ENCODE results near the gene DNM3. TPM values are rescaled to one million over a fixed set of nuclear protein-coding genes. Genes with fewer than 3 reads are reported as not detected.

DNM3 gene
- total and polyA plus RNA-seq, 2 experiments from 2014 or later = 5.2 to 12.2 TPM

DNA sequence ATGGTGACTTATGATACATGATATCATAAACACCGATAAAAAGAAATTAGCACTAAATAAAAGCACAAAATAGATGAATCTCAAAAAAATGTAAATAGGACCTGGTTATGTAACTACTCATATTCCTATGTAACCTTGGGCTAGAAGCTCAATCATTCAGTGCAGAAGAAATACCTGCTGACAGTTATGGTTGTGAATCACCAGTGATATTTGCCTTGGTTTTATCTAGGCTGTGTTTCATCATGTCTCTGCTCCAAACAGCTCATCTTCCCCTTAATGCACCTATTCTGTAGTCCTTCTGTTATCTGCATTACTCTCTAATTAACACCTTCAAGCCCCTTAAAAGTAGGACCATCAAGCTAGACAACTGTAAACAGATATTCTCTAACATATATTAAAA, 618.9 kb downstream of the DNM3 start:
- no peak overlapping the region for H3K4me3 ChIP-seq
- H3K9me2 ChIP-seq (ENCODE audit: insufficient read depth) = peaks cover 7% of the 10 kb centered on the region; the same call in 1 of the 2 replicates
- H3K4me1 Mint-ChIP-seq = peaks cover 3% of the 10 kb centered on the region
- no peak overlapping the region for H3K4me2 ChIP-seq
- no peaks in the 10 kb centered on the region for H3K79me2 ChIP-seq (replicated peaks; ENCODE audit: insufficient read depth)
- no peaks in the 10 kb centered on the region for H3K4me1 ChIP-seq (ENCODE audit: insufficient read depth)
- no peak for TF ChIP-seq EZH2 (IDR thresholded peaks at IDR 0.05; ENCODE audit: low read depth, unreplicated experiment)
- no peak for TF ChIP-seq ZNF462 (CRISPR knock-in tag; IDR thresholded peaks at IDR 0.05)
- no peak for TF ChIP-seq EZH2phosphoT487 (IDR thresholded peaks at IDR 0.05; ENCODE audit: unreplicated experiment)
- no peak for TF ChIP-seq ZNF331 (CRISPR knock-in tag; IDR thresholded peaks at IDR 0.05; ENCODE audit: low read depth)
- no peak for TF ChIP-seq CREB1 (CRISPR knock-in tag; IDR thresholded peaks at IDR 0.05; ENCODE audit: low read depth)
- no peak for TF ChIP-seq ZNF114 (CRISPR knock-in tag; IDR thresholded peaks at IDR 0.05)
- no peak for TF ChIP-seq NANOG (IDR thresholded peaks at IDR 0.05; ENCODE audit: borderline replicate concordance)
- TF ChIP-seq REST (IDR thresholded peaks at IDR 0.05; ENCODE audit: unreplicated experiment) = no peak
- TF ChIP-seq, protein P1, sequence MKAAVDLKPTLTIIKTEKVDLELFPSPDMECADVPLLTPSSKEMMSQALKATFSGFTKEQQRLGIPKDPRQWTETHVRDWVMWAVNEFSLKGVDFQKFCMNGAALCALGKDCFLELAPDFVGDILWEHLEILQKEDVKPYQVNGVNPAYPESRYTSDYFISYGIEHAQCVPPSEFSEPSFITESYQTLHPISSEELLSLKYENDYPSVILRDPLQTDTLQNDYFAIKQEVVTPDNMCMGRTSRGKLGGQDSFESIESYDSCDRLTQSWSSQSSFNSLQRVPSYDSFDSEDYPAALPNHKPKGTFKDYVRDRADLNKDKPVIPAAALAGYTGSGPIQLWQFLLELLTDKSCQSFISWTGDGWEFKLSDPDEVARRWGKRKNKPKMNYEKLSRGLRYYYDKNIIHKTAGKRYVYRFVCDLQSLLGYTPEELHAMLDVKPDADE (IDR thresholded peaks at IDR 0.05) = no peak
- TF ChIP-seq JUNB (IDR thresholded peaks at IDR 0.05; ENCODE audit: unreplicated experiment) = no peak
- no peak for TF ChIP-seq POLR2AphosphoS5 (IDR thresholded peaks at IDR 0.05; ENCODE audit: low read depth)
- TF ChIP-seq, protein P2, sequence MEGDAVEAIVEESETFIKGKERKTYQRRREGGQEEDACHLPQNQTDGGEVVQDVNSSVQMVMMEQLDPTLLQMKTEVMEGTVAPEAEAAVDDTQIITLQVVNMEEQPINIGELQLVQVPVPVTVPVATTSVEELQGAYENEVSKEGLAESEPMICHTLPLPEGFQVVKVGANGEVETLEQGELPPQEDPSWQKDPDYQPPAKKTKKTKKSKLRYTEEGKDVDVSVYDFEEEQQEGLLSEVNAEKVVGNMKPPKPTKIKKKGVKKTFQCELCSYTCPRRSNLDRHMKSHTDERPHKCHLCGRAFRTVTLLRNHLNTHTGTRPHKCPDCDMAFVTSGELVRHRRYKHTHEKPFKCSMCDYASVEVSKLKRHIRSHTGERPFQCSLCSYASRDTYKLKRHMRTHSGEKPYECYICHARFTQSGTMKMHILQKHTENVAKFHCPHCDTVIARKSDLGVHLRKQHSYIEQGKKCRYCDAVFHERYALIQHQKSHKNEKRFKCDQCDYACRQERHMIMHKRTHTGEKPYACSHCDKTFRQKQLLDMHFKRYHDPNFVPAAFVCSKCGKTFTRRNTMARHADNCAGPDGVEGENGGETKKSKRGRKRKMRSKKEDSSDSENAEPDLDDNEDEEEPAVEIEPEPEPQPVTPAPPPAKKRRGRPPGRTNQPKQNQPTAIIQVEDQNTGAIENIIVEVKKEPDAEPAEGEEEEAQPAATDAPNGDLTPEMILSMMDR (conservative IDR thresholded peaks at IDR 0.05; ENCODE audit: low read depth in 2 of 2) = no peak
- TF ChIP-seq STAT1 (IDR thresholded peaks at IDR 0.05; ENCODE audit: unreplicated experiment) = no peak
- ATAC-seq (no peak), DNase-seq (ENCODE audit: low spot score) (no peak)
- H3K9me3 Mint-ChIP-seq = no peaks in the 10 kb centered on the region
- no peaks in the 10 kb centered on the region for H3K36me3 ChIP-seq (ENCODE audit: insufficient read depth)
- no peaks in the 10 kb centered on the region for H3K27me3 Mint-ChIP-seq (ENCODE audit: insufficient read depth, low read depth, poor library complexity)
- H3K27ac Mint-ChIP-seq = no peak overlapping the region
- no peaks in the 10 kb centered on the region for H3K27me3 ChIP-seq (ENCODE audit: insufficient read depth)
- no peak overlapping the region for H3K4me3 Mint-ChIP-seq
- no peak overlapping the region for H3K27ac ChIP-seq (ENCODE audit: low read depth)
- H3K36me3 Mint-ChIP-seq (ENCODE audit: low read depth) = no peaks in the 10 kb centered on the region
- no peaks in the 10 kb centered on the region for H3F3A ChIP-seq (replicated peaks; ENCODE audit: low read depth)
- H4K20me1 ChIP-seq (replicated peaks; ENCODE audit: insufficient read depth) = no peaks in the 10 kb centered on the region
- H2AFZ ChIP-seq = no peak overlapping the region
